ENCODE measurements around the gene CES3. TPM values are rescaled to one million over a fixed set of nuclear protein-coding genes. Genes with fewer than 3 reads are reported as not detected.

CES3 gene, protein sequence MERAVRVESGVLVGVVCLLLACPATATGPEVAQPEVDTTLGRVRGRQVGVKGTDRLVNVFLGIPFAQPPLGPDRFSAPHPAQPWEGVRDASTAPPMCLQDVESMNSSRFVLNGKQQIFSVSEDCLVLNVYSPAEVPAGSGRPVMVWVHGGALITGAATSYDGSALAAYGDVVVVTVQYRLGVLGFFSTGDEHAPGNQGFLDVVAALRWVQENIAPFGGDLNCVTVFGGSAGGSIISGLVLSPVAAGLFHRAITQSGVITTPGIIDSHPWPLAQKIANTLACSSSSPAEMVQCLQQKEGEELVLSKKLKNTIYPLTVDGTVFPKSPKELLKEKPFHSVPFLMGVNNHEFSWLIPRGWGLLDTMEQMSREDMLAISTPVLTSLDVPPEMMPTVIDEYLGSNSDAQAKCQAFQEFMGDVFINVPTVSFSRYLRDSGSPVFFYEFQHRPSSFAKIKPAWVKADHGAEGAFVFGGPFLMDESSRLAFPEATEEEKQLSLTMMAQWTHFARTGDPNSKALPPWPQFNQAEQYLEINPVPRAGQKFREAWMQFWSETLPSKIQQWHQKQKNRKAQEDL
- total RNA-seq (2014; rRNA removed; shearing (Covaris generic)): 3.8 and 4.9 TPM in 2 replicates

DNA sequence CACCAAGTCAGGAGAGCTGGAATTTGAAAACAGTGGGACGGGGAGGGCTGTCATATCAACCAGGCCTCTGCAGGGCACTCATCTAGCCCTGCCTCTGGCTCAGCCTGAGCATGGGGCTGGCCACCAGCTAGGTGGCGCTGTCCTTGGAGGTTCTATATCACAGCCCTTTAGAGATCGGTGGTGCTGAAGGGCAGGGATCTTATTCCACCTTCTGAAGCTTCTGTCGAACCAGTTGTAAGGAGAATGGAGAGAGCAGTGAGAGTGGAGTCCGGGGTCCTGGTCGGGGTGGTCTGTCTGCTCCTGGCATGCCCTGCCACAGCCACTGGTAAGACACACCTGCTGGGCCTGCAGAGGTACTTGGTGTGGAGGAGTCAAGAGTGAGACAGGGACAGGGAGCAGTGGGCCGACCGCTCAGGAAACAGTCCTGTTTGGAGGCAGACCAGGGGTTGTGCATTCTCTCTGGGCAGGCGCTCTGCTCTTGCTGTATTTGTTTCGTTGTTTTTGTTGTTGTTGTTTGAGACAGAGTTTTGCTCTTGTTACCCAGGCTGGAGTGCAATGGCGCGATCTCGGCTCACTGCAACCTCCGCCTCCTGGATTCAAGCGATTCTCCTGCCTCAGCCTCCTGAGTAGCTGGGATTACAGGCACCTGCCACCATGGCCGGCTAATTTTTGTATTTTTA is at the start of gene CES3:
Gene CES3, plus strand, starts transcription at position 202 of the 680 bp plus-strand sequence. Its CDS starts 42 bp downstream, at position 244.
- in situ Hi-C loops (cut with HindIII; ENCODE audit: low sequenced_read_pairs): no loop called here
- DNase-seq (ENCODE audit: low spot score): peak; percentile 57

DNA sequence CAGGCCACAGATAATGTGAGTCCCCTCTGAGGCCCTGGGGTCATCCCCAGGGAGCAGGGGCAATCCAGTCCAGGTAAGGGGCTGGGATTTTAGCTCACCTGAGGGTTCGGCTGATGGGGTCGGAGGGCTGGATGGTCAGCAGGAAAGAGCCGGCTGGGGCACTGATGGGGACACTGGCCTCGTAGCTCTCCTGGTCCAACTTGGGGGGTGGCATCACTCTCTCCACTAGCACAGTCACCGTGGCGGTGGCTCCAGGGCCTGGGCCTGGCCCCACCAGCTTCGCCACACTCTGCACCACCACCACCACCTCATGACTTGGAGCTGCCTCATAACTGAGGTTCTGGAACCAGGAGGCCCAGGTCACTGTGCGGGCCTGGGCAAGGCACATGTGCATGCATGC is 49.3 kb upstream of the CES3 start:
- no peak for DNase-seq (ENCODE audit: low spot score)
- in situ Hi-C loops (cut with HindIII; ENCODE audit: low sequenced_read_pairs): no loop called here

DNA sequence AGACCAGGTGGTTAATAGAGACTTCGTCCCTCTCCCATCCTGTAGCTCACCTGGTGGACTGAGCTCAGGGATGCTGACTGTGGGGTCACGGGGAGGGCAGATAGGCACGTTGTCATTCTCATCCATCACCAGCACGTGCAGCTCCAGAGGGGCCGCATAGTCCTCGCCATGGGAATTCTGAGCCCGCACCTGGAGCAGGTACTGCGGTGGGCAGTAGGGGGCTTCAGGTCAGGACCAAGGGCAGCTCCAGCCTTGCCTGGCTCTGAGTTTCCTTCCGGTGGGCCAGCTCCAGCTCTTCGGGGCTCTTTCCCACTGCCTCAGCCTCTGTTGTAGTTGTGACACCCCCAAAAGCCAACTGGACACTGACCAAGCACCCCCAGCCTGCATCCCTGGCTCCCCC is 48.0 kb upstream of the CES3 start:
- in situ Hi-C loops (cut with HindIII; ENCODE audit: low sequenced_read_pairs): no loop called here

DNA sequence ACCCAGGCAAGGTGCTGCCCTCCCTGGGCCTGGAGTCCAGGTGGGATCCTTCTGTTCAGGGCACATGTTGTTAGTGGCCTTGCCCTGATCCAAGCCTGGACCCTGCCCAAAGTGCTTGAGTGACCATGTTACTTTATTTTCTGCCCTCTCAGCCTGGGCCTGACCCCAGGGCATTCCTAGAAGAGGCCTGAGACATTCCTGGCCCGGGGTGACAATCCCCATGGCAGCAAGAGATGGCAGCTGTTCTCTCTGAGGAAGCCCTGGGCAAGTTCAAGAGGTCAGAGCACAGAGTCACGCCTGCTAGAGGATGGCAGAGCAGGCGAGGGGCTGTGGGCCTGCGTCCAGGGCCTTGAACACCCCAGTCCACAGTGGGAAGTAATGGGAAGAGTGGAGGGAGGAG is 47.4 kb upstream of the CES3 start:
- no peak for DNase-seq (ENCODE audit: low spot score)
- in situ Hi-C loops (cut with HindIII; ENCODE audit: low sequenced_read_pairs): no loop called here

More for the DNA sequence above, 48.0 kb upstream of the CES3 start:
- no peak for DNase-seq (ENCODE audit: low spot score)

GRCh38 chr16:66914541-66914940 is 46.5 kb upstream of the CES3 start:
- in situ Hi-C loops (cut with HindIII; ENCODE audit: low sequenced_read_pairs): no loop called here
- DNase-seq (ENCODE audit: low spot score): no peak

DNA sequence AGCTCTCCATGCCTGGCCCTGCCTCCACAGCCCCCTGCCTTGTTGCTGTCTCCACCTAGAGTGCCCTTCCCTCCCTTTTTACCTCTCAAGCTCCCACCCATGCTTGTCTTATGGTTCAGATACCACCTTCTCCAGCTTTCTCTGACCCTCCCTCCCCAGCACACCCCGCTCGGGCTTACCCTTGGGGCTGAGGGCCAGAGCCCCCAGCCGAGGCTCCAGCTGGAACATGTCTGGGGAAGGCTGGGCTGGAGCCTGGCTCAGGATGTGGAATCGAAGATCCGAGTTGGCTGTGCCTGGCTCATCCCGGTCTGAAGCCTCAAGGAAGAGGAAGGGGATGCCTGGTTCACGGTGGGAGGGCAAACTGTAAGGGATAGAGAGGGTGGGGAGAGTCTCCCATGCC is 46.0 kb upstream of the CES3 start:
- in situ Hi-C loops (cut with HindIII; ENCODE audit: low sequenced_read_pairs): no loop called here
- DNase-seq (ENCODE audit: low spot score): no peak

- in situ Hi-C loops (cut with HindIII; ENCODE audit: low sequenced_read_pairs): no loop called here
Measured at GRCh38 chr16:66916518-66916917, 44.5 kb upstream of the CES3 start.

GRCh38 chr16:66917741-66918140 is 43.3 kb upstream of the CES3 start:
- in situ Hi-C loops (cut with HindIII; ENCODE audit: low sequenced_read_pairs): no loop called here

More at GRCh38 chr16:66916518-66916917, 44.5 kb upstream of the CES3 start:
- DNase-seq (ENCODE audit: low spot score): no peak

GRCh38 chr16:66918355-66918754 is 42.7 kb upstream of the CES3 start:
- in situ Hi-C loops (cut with HindIII; ENCODE audit: low sequenced_read_pairs): no loop called here
- DNase-seq (ENCODE audit: low spot score): no peak

More at GRCh38 chr16:66917741-66918140, 43.3 kb upstream of the CES3 start:
- no peak for DNase-seq (ENCODE audit: low spot score)

- in situ Hi-C loops (cut with HindIII; ENCODE audit: low sequenced_read_pairs): no loop called here
- no peak for DNase-seq (ENCODE audit: low spot score)
Measured at GRCh38 chr16:66918803-66919568, 42.1 kb upstream of the CES3 start, which contains the start of gene CDH16. TSS of gene CDH16 (minus strand) at chr16:66918885. CDS start at chr16:66918065, 820 bp downstream.

DNA sequence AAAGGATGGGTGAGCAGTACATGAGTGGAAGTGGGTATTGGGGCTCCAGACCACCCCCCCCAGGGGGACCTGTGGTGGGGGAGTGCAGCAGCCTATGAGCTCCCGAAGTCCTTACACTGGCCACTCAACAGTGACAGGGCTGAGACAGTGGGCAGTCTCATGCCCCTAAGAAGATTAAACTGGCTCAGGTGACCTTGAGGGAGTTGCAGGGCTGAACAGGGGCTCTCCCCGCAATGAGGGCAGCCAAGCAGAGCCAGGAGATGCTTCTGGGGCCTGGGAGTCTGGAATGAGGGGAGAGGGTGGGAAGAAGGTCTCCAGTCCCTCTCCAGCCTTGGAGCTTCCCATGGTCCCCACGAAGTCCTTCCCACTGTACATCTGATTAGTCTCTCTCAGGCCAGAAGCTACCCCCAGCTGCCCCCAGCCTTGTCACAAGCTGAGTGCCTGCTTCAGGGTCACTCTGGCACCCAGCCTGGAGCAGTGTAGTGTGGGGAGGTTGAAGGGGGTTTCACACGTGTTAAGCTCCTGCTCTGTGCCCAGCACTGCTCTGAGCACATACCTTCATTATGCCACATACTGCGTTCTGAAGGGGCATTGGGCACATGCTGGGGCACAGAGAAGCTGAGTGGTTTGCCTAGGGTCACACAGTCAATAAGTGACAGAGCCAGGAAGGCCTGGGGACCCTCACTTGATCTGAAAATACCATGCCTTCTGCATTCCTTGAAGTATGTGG is 41.3 kb upstream of the CES3 start:
- in situ Hi-C loops (cut with HindIII; ENCODE audit: low sequenced_read_pairs): no loop called here
- DNase-seq (ENCODE audit: low spot score): no peak

DNA sequence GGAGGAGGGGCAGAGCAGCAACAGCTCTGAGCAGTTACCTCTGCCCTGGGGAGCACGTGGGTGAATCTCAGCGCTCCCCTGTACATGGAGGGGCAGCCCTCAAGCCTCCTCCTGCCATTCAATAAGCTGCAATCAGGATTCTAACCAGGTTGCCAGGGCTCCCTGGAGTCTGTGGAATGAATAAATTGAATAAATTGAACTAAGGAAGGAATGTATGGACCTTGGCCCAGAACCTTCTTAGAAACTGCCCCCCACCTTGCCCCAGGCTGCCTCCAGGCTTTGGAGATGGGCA is 40.8 kb upstream of the CES3 start:
- in situ Hi-C loops (cut with HindIII; ENCODE audit: low sequenced_read_pairs): no loop called here
- no peak for DNase-seq (ENCODE audit: low spot score)

DNA sequence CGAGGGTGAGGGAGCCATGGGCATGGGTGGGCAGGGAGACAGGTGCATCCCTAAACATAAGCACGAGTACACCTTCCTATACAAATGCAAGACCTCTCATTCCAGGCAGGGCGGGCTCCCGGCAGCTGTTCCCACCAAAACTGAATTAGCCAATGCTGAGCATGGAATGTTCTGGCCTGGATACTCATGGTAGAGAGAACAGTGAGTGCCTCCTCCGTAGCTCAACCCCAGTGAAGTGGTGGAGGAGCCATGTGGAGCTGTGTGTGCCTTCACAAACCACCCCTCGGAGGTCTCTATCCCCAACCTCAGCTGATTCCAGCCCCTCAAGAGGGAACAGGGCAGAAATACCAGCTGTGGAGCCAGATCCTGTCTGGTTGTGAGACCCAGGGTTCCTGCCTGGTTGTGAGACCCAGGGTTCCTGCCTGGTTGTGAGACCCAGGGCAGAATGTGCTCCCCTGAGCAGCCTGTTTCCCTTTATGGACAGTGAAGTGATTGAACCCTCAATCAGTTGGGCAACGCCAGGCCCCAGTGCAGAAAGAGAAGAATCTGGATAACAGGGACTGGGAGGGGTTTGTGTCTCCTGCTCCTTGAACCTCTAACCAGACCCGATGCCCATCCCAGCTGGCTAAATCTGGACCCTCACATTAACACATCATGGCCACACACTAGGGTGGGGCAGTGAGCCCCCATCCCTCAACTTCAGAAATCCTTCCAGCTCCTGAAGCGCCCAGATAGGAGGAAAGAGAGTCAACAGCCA is 40.0 kb upstream of the CES3 start:
- in situ Hi-C loops (cut with HindIII; ENCODE audit: low sequenced_read_pairs): no loop called here
- no peak for DNase-seq (ENCODE audit: low spot score)

DNA sequence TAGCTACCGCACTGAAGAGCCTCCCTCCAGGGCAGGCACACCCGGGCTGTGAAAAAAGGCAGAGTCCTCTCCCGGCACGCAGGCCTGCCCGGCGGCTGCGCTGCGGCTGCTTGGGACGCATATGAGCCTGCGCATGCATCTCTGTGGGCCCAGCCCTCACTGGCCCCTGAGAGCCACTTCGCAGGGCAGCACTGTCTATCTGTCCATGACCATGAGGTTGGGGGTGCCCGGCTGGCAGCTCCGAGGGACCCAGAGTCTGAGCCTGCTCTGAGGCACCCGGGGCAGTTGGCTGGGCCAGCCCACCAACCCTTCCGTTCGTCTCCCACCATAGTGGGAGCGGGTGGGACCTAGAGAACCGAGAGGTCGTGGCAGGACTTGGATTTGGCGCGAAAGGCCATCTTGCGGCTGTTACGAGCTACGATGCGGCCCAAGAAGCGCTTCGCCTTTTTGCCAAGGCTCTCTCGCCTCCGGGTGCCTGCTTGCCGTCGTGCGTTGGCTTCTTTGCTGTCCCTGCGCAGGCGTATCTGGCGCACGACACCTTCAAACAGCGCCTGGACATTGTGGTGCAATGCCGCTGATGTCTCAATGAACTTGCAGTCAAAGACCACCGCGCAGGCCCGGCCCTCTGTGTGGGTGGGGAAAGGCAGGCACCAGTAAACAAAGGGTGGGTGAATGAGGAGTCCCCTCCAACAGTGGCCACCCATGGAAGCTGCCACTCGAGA is 39.2 kb upstream of the CES3 start:
- DNase-seq (ENCODE audit: low spot score): no peak
- in situ Hi-C loops (cut with HindIII; ENCODE audit: low sequenced_read_pairs): no loop called here

- DNase-seq (ENCODE audit: low spot score): peak; percentile 63
- in situ Hi-C loops (cut with HindIII; ENCODE audit: low sequenced_read_pairs): no loop called here
Measured at GRCh38 chr16:66923247-66923731, 37.8 kb upstream of the CES3 start.

- peak; percentile 26 for DNase-seq (ENCODE audit: low spot score)
- in situ Hi-C loops (cut with HindIII; ENCODE audit: low sequenced_read_pairs): no loop called here
Measured at GRCh38 chr16:66923866-66924265, 37.2 kb upstream of the CES3 start.

DNA sequence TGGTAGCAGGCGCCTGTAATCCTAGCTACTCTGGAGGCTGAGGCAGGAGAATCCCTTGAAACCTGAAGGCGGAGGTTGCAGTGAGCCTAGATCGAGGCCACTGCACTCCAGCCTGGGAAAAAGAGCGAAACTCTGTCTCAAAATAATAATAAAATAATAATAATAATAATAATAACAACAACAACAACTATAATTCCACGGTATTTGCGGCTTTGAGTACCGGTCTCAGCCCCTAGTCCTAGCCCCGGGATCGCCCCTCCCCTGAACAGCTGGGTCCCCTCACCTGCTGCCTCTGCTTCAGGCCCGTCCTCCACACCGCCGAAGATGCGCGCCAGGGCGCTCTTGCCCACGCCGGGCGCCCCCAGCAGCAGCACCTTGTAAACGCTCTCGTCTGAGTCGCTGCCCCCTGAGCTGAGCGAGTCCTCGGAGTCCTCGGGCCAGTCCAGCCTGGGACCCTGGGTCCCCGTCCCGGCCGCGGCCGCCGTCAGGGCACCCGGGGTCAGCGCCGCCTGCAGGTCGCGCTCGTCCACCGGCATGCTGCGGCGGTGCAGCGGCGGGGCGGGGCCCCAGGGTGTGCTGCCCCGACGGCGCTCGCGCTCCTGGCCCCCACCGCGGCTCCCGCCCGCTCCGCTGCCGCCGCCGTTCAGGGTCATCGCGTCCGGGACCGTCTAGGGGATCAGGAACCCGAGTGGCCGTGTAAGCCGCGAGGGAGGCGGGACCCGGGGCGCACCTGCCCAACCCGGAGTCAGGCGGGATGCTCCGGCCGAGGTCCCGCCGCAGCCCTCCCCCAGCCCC is 36.3 kb upstream of the CES3 start:
- in situ Hi-C loops (cut with HindIII; ENCODE audit: low sequenced_read_pairs): no loop called here
- DNase-seq (ENCODE audit: low spot score): no peak

All from G401 (cell line).